Astrocyte of the spinal cord (primary cell): Measurements from ENCODE around the gene SERP2.

Experiments used
- DNase-seq: peaks from one replicate; pipeline ENCODE4 v3.0.0; 2011; ENCODE audit warnings: low read depth, low spot score
- H3K4me3 ChIP-seq: 2 replicates; pipeline ENCODE4 v1.5.1; 2011; ENCODE audit warnings: low read depth, mild to moderate bottlenecking, low read length, moderate library complexity
- CTCF ChIP-seq: IDR thresholded peaks from 2 replicates; pipeline ENCODE4 v1.5.1; 2012; ENCODE audit warnings: low read depth, mild to moderate bottlenecking, low read length, inconsistent platforms
- in situ Hi-C: cut with HindIII; loops from 2 replicates; pipeline ENCODE4 v1.10.0; 2017; ENCODE audit warnings: low sequenced_read_pairs

SERP2 gene

GRCh38 chr13:44383945-44384344 is 10.3 kb downstream of the SERP2 start:
- H3K4me3 ChIP-seq = no peak overlapping the region
- TF ChIP-seq CTCF = no peak
- in situ Hi-C loops = no loop called here
- no peak for DNase-seq

GRCh38 chr13:44384778-44385177 is 11.2 kb downstream of the SERP2 start:
- H3K4me3 ChIP-seq = no peak overlapping the region
- DNase-seq = no peak
- in situ Hi-C loops = no loop called here
- no peak for TF ChIP-seq CTCF

- no peak for DNase-seq
- H3K4me3 ChIP-seq = no peak overlapping the region
- in situ Hi-C loops = no loop called here
- no peak for TF ChIP-seq CTCF
These were observed 11.8 kb downstream of the SERP2 start for GRCh38 chr13:44385401-44385800.

GRCh38 chr13:44385847-44386246 is 12.2 kb downstream of the SERP2 start:
- no peak overlapping the region for H3K4me3 ChIP-seq
- in situ Hi-C loops = no loop called here
- no peak for TF ChIP-seq CTCF
- no peak for DNase-seq

- no peak overlapping the region for H3K4me3 ChIP-seq
- TF ChIP-seq CTCF = no peak
- DNase-seq = no peak
- in situ Hi-C loops = no loop called here
These were observed 13.4 kb downstream of the SERP2 start for GRCh38 chr13:44386913-44387556.

GRCh38 chr13:44388427-44389059 is 14.9 kb downstream of the SERP2 start:
- H3K4me3 ChIP-seq = no peak overlapping the region
- in situ Hi-C loops = no loop called here
- TF ChIP-seq CTCF = no peak
- DNase-seq = no peak
